Ishikawa (cell line): ENCODE measurements around the gene ZNF281.

Experiments
- CEBPB ChIP-seq: IDR thresholded peaks from 2 replicates; pipeline ENCODE4 v1.6.1; 2012
- CREB1 ChIP-seq: IDR thresholded peaks from 2 replicates; pipeline ENCODE4 v1.6.1; 2012; ENCODE audit warnings: low read depth
- EGR1 ChIP-seq: IDR thresholded peaks from 2 replicates; pipeline ENCODE4 v1.6.1; 2012
- EP300 ChIP-seq: IDR thresholded peaks from 2 replicates; pipeline ENCODE4 v1.6.1; 2012; ENCODE audit warnings: borderline replicate concordance
- FOXM1 ChIP-seq: IDR thresholded peaks from 2 replicates; pipeline ENCODE4 v1.6.1; 2012; ENCODE audit warnings: low read depth, borderline replicate concordance
- MAX ChIP-seq: IDR thresholded peaks from 2 replicates; pipeline ENCODE4 v1.6.1; 2012
- NFIC ChIP-seq: IDR thresholded peaks from 2 replicates; pipeline ENCODE4 v1.6.1; 2012
- RAD21 ChIP-seq: IDR thresholded peaks from 2 replicates; pipeline ENCODE4 v1.6.1; 2012; ENCODE audit warnings: low read depth
- REST ChIP-seq: IDR thresholded peaks from 2 replicates; pipeline ENCODE4 v1.6.1; 2012; ENCODE audit warnings: low read depth, mild to moderate bottlenecking
- TAF1 ChIP-seq: IDR thresholded peaks from 2 replicates; pipeline ENCODE4 v1.6.1; 2012; ENCODE audit warnings: low read depth, mild to moderate bottlenecking
- TCF12 ChIP-seq: IDR thresholded peaks from 2 replicates; pipeline ENCODE4 v1.6.1; 2012; ENCODE audit warnings: low read depth
- TEAD4 ChIP-seq: IDR thresholded peaks from 2 replicates; pipeline ENCODE4 v1.6.1; 2012
- USF1 ChIP-seq: IDR thresholded peaks from 2 replicates; pipeline ENCODE4 v1.6.1; 2012
- YY1 ChIP-seq: IDR thresholded peaks from 2 replicates; pipeline ENCODE4 v1.6.1; 2012; ENCODE audit warnings: low read depth
- ZBTB7A ChIP-seq: IDR thresholded peaks from 2 replicates; pipeline ENCODE4 v1.6.1; 2012; ENCODE audit warnings: low read depth

ZNF281 gene

GRCh38 chr1:200433586-200433985 lies 23.8 kb upstream of the ZNF281 start:
- TF ChIP-seq YY1 (no peak), NFIC (no peak), EP300 (no peak), EGR1 (no peak), USF1 (no peak), CEBPB (no peak), TAF1 (no peak), MAX (no peak), REST (no peak), FOXM1 (no peak), ZBTB7A (no peak), CREB1 (no peak), TCF12 (no peak), TEAD4 (no peak), RAD21 (no peak)

- TF ChIP-seq TEAD4 (no peak), ZBTB7A (no peak), CEBPB (no peak), REST (no peak), TAF1 (no peak), RAD21 (no peak), TCF12 (no peak), NFIC (no peak), USF1 (no peak)
These were observed 22.8 kb upstream of the ZNF281 start for GRCh38 chr1:200432586-200432985.

- TF ChIP-seq EP300 (no peak), TAF1 (no peak), FOXM1 (no peak), EGR1 (no peak), ZBTB7A (no peak), TCF12 (no peak), RAD21 (no peak), MAX (no peak), TEAD4 (no peak), REST (no peak), NFIC (no peak), CEBPB (no peak), CREB1 (no peak), YY1 (no peak), USF1 (no peak)
These were observed 19.4 kb upstream of the ZNF281 start for GRCh38 chr1:200429221-200429751.

GRCh38 chr1:200428482-200429205 lies 18.8 kb upstream of the ZNF281 start:
- TF ChIP-seq MAX (no peak), RAD21 (no peak), NFIC (no peak), CREB1 (no peak), TEAD4 (no peak), EP300 (no peak), EGR1 (no peak), USF1 (no peak), TCF12 (no peak), FOXM1 (no peak), CEBPB (no peak), YY1 (no peak)
